WI38 (cell line): Measurements from ENCODE around the gene GMPR2.
A peak's percentile ranks its signal among the peaks of the same experiment; 100 is the strongest.

ENCODE experiments used
- H3K4me3 ChIP-seq: 2 replicates; pipeline ENCODE4 v1.5.1; 2011; ENCODE audit warnings: low read depth, mild to moderate bottlenecking, control low read depth, low read length
- CTCF ChIP-seq: IDR thresholded peaks from 2 replicates; pipeline ENCODE4 v1.5.1; 2012; ENCODE audit warnings: low read depth, mild to moderate bottlenecking, control low read depth, low read length

Gene GMPR2

GRCh38 chr14:24226473-24226872, 6.3 kb upstream of the GMPR2 start:
- no peak for TF ChIP-seq CTCF
- H3K4me3 ChIP-seq: no peak overlapping the region

DNA sequence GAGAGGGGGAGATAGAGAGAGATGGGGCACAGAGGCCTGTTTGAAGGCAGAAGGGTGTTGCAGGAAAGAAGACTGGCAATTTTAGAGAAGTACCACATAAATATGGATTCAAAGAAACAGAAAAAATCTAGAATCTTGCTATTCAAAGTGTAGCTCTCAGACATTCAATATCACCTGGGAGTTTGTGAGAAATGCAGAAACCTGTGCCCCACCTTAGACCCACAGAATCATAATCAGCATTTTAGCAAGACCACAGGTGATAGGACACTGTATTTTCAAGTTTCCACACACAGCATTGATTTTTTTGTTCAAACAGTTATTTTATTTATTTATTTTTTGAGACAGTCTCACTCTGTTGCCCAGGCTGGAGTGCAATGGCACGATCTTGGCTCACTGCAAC, 3.8 kb upstream of the GMPR2 start:
- no peak overlapping the region for H3K4me3 ChIP-seq
- no peak for TF ChIP-seq CTCF

- H3K4me3 ChIP-seq: peak overlapping the region; percentile 95
- no peak for TF ChIP-seq CTCF
Observed at GRCh38 chr14:24231263-24232120, 1.2 kb upstream of the GMPR2 start.

- H3K4me3 ChIP-seq: peak within 1 kb of the TSS; percentile 95
- TF ChIP-seq CTCF: no peak
Observed at GRCh38 chr14:24232121-24232644, 546 bp upstream of the GMPR2 start, which contains the start of gene NEDD8. TSS of gene NEDD8 (minus strand) at chr14:24232367. CDS start at chr14:24232267, 100 bp downstream.

DNA sequence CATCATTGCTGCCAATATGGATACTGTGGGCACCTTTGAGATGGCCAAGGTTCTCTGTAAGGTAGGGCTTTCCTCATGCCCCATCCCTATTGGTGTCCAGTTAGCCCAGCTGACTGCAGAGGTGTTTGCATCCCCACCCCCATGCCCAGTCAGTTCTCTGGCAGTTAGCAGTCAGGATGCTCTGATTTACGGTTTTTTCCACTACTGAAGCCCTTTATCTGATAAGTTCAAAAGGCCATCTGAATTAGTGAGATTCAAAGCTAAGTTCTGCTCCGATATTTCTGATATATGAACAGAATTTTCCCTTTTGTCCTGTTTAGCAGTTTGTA, 773 bp downstream of the GMPR2 start:
- TF ChIP-seq CTCF: no peak
- peak overlapping the region; percentile 95 for H3K4me3 ChIP-seq

- no peak for TF ChIP-seq CTCF
- H3K4me3 ChIP-seq: no peak overlapping the region
Observed at GRCh38 chr14:24234095-24235005, 1.6 kb downstream of the GMPR2 start.
